ENCODE measurements around the gene FTH1. TPM values are rescaled to one million over a fixed set of nuclear protein-coding genes. Genes with fewer than 3 reads are reported as not detected.
A peak's percentile ranks its signal among the peaks of the same experiment; 100 is the strongest.

FTH1 gene
- total and polyA plus RNA-seq, 2 of the 13 experiments (the other 11 are each of a cell fraction or from before 2014, with no cell fraction given) = 607 to 760 TPM

GRCh38 chr11:61971248-61972111, 4.0 kb upstream of the FTH1 start (continued):
- TF ChIP-seq ZNF598 (CRISPR knock-in tag; IDR thresholded peaks at IDR 0.05; ENCODE audit: borderline replicate concordance) = peak; percentile 75; the same call in 1 of the 2 replicates
- peak; percentile 9 for TF ChIP-seq TGIF2 (CRISPR knock-in tag; IDR thresholded peaks at IDR 0.05)
- TF ChIP-seq ZNF709 (CRISPR knock-in tag; IDR thresholded peaks at IDR 0.05) = peak; percentile 39; the same call in 1 of the 2 replicates
- TF ChIP-seq MLLT10 (CRISPR knock-in tag; IDR thresholded peaks at IDR 0.05) = no peak
- no peak for TF ChIP-seq CERS6 (CRISPR knock-in tag; IDR thresholded peaks at IDR 0.05)
- peak; percentile 68 for TF ChIP-seq TAF1 (CRISPR knock-in tag; IDR thresholded peaks at IDR 0.05)
- no peak for TF ChIP-seq ZNF234 (CRISPR knock-in tag; conservative IDR thresholded peaks at IDR 0.05)
- TF ChIP-seq TOPORS (CRISPR knock-in tag; IDR thresholded peaks at IDR 0.05) = peak; percentile 81; the same call in 1 of the 2 replicates
- TF ChIP-seq ESRRA (CRISPR knock-in tag; IDR thresholded peaks at IDR 0.05; ENCODE audit: low read depth) = peak; percentile 43; the same call in 1 of the 2 replicates
- TF ChIP-seq NR1H2 (CRISPR knock-in tag; IDR thresholded peaks at IDR 0.05; ENCODE audit: borderline replicate concordance, low read depth) = no peak
- peak; percentile 2; the same call in 1 of the 2 replicates for TF ChIP-seq ZFP41 (CRISPR knock-in tag; IDR thresholded peaks at IDR 0.05; ENCODE audit: borderline replicate concordance)
- TF ChIP-seq, protein P1, sequence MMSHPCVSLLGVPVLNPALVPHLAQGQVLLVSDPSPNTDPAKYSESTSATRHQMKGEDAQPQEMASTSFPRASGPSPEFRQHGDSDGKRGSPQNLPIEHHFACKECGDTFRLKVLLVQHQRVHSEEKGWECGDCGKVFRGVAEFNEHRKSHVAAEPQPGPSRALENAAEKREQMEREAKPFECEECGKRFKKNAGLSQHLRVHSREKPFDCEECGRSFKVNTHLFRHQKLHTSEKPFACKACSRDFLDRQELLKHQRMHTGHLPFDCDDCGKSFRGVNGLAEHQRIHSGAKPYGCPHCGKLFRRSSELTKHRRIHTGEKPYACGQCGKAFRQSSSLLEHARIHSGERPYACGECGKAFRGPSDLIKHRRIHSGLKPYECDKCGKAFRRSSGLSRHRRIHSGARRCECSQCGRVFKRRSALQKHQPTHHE (CRISPR knock-in tag; IDR thresholded peaks at IDR 0.05; ENCODE audit: borderline replicate concordance) = peak; percentile 25; the same call in 1 of the 2 replicates
- TF ChIP-seq MNT (IDR thresholded peaks at IDR 0.05) = peak; percentile 34; the same call in 1 of the 2 replicates
- TF ChIP-seq MED13 (CRISPR knock-in tag; IDR thresholded peaks at IDR 0.05) = peak; percentile 91; the same call in 1 of the 2 replicates
- no peak for TF ChIP-seq ZNF772 (CRISPR knock-in tag; IDR thresholded peaks at IDR 0.05)
- 0 out of 2 replicates have a peak, but pooled peaks have one; percentile 24 for TF ChIP-seq ZNF644 (CRISPR knock-in tag; IDR thresholded peaks at IDR 0.05; ENCODE audit: low read depth)
- peak; percentile 53; the same call in 1 of the 2 replicates for TF ChIP-seq HNF1A (IDR thresholded peaks at IDR 0.05; ENCODE audit: low read depth)
- TF ChIP-seq HNF1A (CRISPR knock-in tag; IDR thresholded peaks at IDR 0.05; ENCODE audit: borderline replicate concordance) = no peak; the same call in 1 of the 2 replicates
- 0 out of 2 replicates have a peak, but pooled peaks have one; percentile 15 for TF ChIP-seq DPF2 (CRISPR knock-in tag; IDR thresholded peaks at IDR 0.05; ENCODE audit: borderline replicate concordance, low read depth)
- peak; percentile 30 for TF ChIP-seq AGO1 (IDR thresholded peaks at IDR 0.05; ENCODE audit: low read depth, low read length, poor library complexity, severe bottlenecking)
- peak; percentile 94 for TF ChIP-seq XRCC5 (optimal IDR thresholded peaks at IDR 0.05; ENCODE audit: low read length)

All from HepG2 (cell line).